NCI-H510A treated with DMSO at 0.1 percent for 48 hours (cell line): Measurements from ENCODE around the gene LRRIQ3.
A peak's percentile ranks its signal among the peaks of the same experiment; 100 is the strongest.

ENCODE experiments used
- DNase-seq: peaks from one replicate; lab custom pipeline; 2025; lab: John Stamatoyannopoulos, UW

Gene LRRIQ3

DNA sequence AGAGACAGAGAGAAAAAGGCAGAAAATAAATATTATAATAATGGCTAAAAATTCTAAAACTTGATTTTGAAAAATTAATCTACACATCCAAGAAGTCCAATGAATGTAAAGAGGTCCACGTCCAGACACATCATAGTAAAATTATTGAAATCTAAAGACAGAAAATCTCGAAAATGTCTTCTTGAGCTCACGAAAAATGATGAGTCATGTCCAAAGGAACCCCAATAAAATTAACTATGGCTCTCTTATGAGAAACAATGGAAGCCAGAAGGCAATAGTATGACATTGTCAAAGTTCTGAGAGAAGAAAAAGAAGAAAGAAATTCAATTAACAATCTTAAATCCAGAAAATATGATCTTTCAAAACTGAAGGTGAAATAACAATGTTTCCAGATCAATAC, 84.6 kb downstream of the LRRIQ3 start:
- no peak for DNase-seq

DNA sequence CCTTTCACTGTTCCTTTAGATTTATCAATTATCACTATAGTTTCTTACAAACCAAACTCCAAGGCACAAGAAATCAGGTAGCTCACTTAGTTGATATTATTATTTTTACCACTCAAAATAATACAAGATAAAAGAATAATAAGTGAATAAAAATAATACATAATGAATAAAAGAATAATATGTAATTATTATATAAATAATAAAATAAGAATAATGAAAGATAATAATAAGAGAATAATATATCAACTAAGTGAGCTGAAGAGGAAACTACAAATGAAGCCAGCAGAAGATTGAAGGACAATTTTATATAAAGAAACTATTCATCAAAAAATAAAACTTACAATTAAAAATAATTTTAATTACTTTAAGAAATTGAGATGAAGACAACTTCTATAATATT, 90.6 kb downstream of the LRRIQ3 start:
- no peak for DNase-seq

DNA sequence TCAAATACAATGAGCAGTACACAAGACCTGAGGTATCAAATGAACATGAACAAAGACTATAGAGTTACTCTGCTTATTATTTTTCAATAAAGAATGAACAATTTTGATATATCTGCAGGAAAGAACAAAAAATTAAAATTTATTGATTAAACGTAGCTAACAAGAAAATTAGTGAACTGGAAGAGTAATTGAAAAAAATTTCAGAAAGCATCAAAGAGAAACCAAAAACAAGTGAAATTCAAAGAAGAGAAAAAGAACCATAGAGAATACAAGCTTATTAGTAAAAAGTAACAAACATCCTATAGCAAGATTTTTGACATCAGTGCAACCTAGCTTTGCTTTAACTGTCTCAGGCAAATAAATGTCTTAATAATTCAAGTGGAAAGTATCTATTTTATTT, 106.6 kb downstream of the LRRIQ3 start:
- no peak for DNase-seq

DNA sequence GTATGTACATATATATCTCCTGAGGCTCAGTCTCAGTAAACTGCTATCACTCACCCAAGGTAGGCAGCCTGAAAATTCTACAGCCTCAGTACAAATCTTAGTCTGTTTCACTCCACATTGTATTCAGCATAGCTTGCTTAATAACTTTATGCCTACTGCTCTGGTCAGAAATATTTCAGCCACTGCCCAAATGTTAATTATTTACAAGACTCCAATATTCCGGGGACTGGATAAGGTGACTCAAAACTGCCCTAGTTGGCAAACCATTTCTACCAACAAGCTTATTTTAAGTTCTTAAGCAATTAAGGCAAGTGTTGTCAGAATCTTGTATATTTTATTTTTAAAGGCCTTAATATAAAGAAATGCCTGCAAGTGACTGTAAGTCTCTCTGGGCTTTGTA, 114.8 kb downstream of the LRRIQ3 start:
- no peak for DNase-seq

DNA sequence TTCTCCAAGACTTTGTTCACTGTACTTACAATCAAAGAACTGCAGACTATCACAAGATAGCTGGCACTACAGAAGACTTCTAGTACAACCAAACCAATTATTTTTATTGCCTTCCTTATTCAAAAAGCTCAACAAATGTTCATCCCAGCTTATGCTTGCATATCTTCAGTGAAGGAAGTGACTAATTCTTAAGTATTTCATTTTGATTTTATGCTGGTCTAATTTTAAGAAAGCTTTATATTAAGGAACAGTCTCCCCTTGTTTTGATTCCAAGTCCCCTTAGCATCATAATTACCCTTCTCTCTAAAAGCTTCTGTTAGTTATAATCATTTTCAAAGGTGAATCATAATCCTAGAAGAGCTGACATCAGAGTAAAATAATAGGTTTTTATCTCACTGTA, 132.9 kb downstream of the LRRIQ3 start:
- DNase-seq, result no peak

DNA sequence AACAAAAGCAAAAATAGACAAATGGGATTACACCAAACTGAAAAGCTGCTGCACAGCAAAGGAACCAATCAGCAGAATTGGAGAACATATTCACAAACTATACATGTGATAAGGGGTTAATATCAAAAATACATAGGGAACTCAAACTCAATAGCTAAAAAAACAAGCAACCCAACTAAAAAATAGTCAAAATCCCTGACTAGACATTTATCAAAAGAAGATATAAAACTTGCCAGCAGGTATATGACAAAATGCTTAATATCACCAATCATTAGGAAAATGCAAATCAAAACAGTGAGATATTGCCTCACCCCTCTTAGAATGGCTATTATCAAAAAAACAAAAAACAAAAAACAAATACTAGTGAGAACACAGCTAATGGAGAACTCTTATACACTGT, 140.3 kb downstream of the LRRIQ3 start:
- no peak for DNase-seq

DNA sequence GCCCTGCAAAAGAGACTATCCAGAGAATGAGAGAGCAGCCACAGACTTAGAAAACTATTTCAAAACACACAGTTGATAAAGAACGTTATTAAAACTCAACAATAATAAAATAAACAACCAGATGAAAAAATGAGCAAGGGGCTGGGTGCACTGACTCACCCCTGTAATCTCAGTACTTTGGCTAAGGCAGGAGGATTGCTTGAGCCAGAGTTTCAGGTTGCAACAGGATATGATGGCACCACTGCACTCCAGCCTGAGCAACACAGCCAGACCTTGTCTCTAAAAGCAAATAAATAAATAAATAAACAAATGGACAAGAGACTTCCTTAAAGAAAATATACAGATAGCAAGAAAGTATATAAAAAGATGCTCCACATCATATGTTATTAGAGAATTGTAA, 144.6 kb downstream of the LRRIQ3 start:
- no peak for DNase-seq

DNA sequence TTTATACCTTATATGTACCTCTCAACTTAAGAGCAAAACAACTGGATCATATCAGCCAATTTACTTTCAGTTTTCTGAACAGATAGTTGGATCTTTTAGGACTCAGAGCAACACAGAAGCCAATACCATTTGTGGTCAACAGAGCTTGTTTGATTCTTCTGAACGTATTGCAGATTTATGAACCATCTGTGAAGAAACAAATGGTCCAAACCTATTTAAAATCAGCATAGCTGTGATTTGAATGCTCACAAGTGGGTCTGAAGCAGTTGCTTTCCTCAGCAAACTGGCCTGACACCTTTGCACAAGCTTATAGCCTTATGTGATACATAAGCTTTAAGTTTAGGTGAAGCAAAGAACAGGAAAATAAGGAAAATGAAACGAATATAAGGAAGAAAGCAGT, 147.6 kb downstream of the LRRIQ3 start:
- DNase-seq, result no peak

DNA sequence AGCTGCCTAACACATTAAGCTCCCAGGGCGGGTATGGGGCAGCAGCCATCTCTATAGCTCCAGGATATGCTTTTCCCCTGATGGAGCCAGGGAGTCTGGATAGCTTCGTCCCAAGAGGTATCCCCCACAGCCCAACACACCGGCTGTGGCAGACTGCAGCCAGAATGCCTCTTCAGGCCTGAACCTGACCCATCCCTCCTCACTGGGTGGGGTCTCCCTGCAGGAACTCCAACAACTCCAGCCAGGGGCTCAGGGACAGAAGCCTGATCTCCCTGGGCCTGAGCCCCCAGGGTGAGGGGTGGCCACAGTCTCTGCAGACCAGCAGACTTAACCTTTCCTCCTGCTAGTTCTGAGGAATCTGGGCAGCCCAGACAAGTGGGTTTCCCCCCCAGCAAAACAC, 159.9 kb downstream of the LRRIQ3 start:
- no peak for DNase-seq

DNA sequence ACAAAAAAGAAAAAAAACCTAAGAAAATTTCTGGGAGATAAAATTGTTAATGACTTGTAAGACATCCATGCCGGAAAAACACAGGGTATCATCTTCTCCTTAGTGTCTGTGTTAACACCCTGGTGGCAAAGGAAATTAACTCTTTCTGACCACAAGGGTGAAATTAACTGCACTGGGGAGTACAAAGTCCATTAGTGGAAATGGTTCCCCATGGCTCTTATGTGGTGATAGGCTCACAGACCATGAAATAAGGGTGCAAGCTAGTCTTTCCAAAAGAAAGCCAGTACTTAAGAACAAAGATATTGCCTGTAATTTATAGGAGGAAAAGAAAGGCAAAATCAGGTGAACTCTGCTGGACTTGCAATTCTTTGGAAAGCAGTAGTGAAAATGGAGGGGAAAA, 185.4 kb downstream of the LRRIQ3 start:
- DNase-seq, result no peak

DNA sequence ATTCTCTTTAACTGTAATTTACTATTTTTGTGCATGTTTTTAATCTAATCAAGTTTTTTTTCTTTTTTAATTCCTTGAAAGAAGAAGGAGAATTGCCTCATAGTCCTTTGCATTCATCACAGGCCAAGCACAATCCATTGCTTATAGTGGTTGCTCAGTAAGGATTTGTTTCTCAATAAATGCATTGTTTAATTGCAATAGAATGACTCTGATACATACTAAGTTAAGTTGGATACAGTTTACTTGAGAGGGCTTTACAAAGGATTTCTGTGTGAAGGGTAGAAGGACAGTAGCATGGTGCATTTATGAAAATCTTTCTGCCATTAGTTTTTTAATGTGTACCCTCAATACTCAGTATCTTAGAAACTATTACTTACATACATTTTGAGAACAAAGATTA, 186.2 kb downstream of the LRRIQ3 start:
- no peak for DNase-seq

DNA sequence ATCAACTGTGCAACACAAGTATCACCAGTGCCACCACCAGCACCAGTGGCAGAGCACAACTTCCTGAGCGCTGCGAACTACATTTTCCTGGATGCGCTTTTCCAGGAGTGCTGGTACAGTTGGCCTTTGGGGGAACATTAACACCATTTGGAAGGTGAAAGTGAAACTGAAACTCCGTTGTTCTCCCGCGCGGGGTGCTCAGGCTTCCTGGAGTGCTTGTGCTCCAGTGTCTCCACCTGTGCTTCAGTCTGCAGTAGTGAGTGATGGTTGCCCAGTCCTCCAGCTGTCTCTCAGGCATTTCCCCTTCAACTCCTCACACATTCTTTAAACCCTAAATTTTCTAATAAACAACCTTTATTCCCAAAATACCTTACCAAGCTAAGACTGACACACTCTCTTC, 187.8 kb downstream of the LRRIQ3 start:
- DNase-seq, result no peak

DNA sequence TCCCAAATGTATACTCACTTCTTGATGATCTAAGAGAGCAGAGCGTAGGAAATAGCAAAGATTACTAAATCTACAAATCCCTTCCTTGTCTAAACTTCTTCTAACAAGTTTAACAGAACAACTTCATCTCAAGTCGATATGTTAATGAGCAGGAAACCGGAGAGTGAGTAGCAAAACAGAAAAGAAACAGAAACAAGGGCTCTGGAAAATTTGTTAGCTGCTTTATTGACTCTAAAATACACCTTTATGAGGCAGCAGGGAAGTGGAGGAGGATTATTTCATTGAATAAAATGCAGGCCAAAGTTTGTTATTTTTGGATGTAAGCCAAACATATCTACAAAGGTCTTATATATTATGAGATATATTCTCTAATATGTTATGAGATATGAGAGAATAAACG, 192.4 kb downstream of the LRRIQ3 start:
- DNase-seq, result no peak

DNA sequence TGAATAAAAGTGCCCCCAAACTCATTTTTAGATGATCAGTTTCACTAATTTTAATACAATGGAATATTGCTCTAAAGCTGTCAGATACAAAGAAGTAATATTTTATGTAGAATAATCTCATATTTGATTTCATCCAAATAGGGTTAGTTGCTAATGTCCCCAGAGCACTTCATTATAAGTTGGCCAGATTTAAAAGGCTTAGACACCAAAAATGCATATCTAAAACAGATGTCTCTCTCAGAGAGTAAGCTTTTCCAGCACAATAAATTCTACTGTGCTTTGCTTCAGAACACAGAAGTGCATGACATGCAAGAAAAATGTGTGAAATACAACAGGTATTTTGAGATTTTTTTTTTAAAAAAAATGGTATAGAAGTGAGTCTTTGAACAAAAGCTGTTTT, 194.2 kb downstream of the LRRIQ3 start:
- DNase-seq, result no peak

DNA sequence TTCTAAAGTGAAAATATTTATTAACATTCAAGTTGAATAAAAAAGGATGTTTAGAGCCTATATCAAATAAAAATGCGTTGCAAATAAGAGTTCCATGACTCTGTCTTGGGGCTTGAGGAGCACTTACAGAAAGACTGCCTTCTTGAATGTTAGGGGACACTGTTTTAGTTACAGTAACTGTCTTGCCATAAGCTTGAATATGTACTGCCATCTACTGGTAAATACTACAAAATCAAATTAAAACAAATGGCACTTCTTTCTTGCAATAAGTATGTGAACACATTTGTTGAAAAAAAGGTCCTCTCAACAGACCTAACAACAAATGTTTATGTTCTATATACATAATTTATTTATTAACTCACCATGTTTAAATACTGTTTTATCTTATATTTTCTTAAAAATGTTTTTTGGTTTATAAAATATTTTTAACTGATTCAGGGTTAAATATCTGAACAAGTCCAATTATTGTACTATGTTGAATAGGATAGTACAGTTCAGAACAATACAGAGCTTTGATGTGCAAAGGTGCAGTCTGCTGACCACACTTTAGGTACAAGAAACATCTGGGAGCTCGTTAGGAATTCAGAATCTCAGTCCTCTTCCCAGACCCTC, 199.5 kb downstream of the LRRIQ3 start:
- DNase-seq, result peak; percentile 86

DNA sequence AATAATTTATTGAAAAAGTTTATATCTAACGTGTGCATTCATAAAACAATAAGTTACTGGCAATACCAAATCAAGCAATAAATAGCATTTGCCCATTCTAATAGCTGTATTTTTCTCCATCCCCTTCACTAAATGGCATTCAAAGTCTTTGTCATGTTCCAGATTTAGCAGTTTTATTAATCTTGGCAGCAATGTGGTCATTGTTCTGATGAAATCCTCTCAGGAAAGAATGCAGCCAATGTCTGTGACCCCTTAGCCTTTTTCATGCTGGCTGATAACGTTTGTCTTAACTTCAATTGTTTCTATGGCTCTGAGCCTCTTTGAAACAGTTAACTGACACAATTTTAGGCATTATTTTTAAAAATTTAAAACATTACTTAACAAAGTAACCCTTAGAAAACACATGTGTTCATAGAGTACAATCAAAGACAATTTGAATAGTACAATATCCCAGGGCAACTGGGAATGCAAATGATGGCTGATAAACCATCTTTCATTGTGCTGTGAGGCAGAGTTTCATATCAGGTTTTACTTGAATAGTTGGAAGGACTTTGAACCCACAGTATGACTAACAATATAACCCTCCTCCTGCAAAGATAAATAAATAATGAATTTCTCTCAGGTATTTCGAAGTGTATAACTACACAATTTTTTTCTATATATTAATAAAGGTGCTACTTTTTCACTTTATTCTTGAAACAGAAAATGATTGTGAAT, 217.5 kb downstream of the LRRIQ3 start:
- DNase-seq, result no peak

DNA sequence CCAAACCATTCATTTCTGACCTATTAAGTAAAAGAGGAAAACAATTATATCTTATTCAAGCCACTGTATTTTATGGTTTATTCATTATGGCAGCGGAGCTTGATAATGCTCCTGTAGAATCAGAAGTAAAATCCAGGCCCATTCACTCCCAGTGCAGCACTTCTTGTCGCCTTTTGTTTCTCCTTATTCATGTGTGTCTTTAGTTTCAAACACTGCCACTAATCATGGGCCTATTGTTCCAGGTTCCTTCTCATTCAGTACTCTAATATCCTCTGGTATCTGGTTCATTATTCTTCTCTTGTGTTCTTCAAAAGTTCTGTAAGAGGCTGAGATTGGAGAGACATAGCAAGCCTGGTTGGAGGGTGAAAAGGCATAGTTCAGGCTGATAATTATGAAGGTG, 218.3 kb downstream of the LRRIQ3 start:
- no peak for DNase-seq

DNA sequence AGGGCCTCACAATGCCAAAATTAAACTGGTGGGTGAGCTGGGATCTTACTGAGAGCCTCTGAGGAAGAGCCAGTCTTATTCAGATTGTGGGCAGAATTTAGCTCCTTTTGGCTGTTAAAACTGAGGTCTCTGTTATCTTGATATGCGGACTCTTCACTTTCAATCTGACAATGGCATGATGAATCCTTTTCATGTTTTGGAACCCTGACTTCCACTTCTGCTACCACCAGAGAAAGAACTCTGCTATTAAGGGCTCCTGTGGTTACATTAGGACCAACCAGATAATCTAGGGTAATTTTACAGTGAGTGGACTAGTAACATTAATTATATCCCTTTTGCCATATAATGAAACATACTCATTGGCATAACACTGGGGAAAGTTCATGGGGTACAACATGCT, 219.0 kb downstream of the LRRIQ3 start:
- DNase-seq, result no peak
